Neutrophil (primary cell): Measurements from ENCODE around the gene SLC17A1.

Source experiments
- H3K27ac ChIP-seq: fragments of 200-600 bp; sonication (generic); 2 replicates; pipeline ENCODE4 v1.5.1; 2016; ENCODE audit warnings: mild to moderate bottlenecking, moderate library complexity
- H3K27me3 ChIP-seq: fragments of 200-600 bp; sonication (generic); 2 replicates; pipeline ENCODE4 v1.6.0; 2016; ENCODE audit warnings: mild to moderate bottlenecking
- H3K36me3 ChIP-seq: fragments of 200-600 bp; sonication (generic); 2 replicates; pipeline ENCODE4 v1.5.1; 2017
- H3K4me1 ChIP-seq, 2 experiments: fragments of 200-600 bp in 1 of 2; sonication (generic) in 1 of 2; 1 replicate in 1 of 2; 2 replicates in 1 of 2; pipeline versions ENCODE4 v1.5.1 to v1.6.1; 2013 to 2016; ENCODE audit warnings: low read depth in 1 of 2, low read length in 1 of 2, mild to moderate bottlenecking in 1 of 2, moderate library complexity in 1 of 2; ENCODE audit not compliant: control insufficient read depth in 1 of 2, insufficient read depth in 1 of 2
- H3K4me3 ChIP-seq, 2 experiments: fragments of 200-600 bp in 1 of 2; sonication (generic) in 1 of 2; 1 replicate in 1 of 2; 2 replicates in 1 of 2; pipeline ENCODE4 v1.5.1; 2013 to 2016; ENCODE audit warnings: low read depth in 1 of 2, low read length in 1 of 2, mild to moderate bottlenecking in 1 of 2, moderate library complexity in 1 of 2
- H3K9me3 ChIP-seq: fragments of 200-600 bp; sonication (generic); 2 replicates; pipeline ENCODE4 v1.5.1; 2016
- CTCF ChIP-seq: fragments of 200-600 bp; sonication (generic); IDR thresholded peaks from 2 replicates; pipeline ENCODE4 v1.5.1; 2016; ENCODE audit warnings: antibody characterized with exemption

Gene SLC17A1

GRCh38 chr6:25804804-25805203, 27.0 kb downstream of the SLC17A1 start:
- no peak overlapping the region for H3K27ac ChIP-seq
- no peaks in the 10 kb centered on the region for H3K27me3 ChIP-seq
- H3K4me1 ChIP-seq = no peaks in the 10 kb centered on the region
- no peak for TF ChIP-seq CTCF
- no peak overlapping the region for H3K4me3 ChIP-seq
- no peaks in the 10 kb centered on the region for H3K9me3 ChIP-seq
- H3K36me3 ChIP-seq = no peaks in the 10 kb centered on the region

GRCh38 chr6:25801436-25801835, 30.4 kb downstream of the SLC17A1 start:
- H3K27me3 ChIP-seq = no peaks in the 10 kb centered on the region
- H3K4me3 ChIP-seq = no peak overlapping the region
- H3K9me3 ChIP-seq = no peaks in the 10 kb centered on the region
- no peak overlapping the region for H3K27ac ChIP-seq
- H3K4me1 ChIP-seq = no peaks in the 10 kb centered on the region
- H3K36me3 ChIP-seq = no peaks in the 10 kb centered on the region
- no peak for TF ChIP-seq CTCF

DNA sequence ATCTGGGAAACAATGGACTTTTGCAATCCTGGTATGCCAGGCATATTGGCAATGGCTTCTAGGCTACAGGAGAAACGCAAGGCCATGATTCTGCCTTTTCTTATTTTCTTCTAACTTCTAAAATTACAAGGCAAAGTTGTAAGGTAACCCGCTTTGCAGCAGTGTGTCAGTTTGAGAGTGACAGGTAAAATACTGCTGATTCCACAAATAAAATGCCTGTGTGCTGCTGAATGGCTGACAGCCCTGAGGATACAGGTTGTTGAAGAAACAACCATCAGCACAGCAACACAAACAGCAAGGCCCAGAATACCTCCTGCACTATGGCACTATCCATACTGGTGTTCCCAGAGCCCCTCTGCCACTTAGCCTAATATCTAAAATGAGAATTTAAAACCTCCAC, 37.1 kb downstream of the SLC17A1 start:
- Histone ChIP-seq H3K4me1 (no peaks in the 10 kb centered on the region), H3K27ac (no peak overlapping the region), H3K27me3 (no peaks in the 10 kb centered on the region), H3K4me3 (no peak overlapping the region), H3K36me3 (no peaks in the 10 kb centered on the region), H3K9me3 (no peaks in the 10 kb centered on the region)
- TF ChIP-seq CTCF = no peak

DNA sequence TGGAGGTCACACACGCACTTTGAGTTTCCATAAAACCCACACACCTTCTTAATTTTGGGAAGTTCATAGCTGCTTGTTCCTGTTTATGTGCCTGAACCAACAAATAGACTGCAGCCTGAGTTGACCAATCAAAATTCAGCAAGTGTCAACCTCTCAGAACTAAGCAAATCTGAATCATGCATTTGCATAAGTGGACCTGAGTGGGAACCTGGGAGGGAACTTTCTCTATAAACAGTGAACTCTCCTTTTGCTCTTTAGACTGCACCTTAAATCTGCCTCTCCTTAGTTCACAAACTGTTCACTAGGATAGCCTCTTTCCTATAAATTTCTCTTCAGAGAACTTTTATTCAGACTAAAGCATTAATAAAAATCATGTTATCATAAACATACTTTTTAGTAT, 37.9 kb downstream of the SLC17A1 start:
- no peaks in the 10 kb centered on the region for H3K27me3 ChIP-seq
- H3K36me3 ChIP-seq = no peaks in the 10 kb centered on the region
- no peaks in the 10 kb centered on the region for H3K4me1 ChIP-seq
- H3K27ac ChIP-seq = no peak overlapping the region
- no peaks in the 10 kb centered on the region for H3K9me3 ChIP-seq
- no peak for TF ChIP-seq CTCF
- no peak overlapping the region for H3K4me3 ChIP-seq

GRCh38 chr6:25792016-25792415, 39.8 kb downstream of the SLC17A1 start:
- Histone ChIP-seq H3K4me3 (no peak overlapping the region), H3K4me1 (no peaks in the 10 kb centered on the region), H3K27ac (no peak overlapping the region), H3K36me3 (no peaks in the 10 kb centered on the region), H3K27me3 (no peaks in the 10 kb centered on the region), H3K9me3 (no peaks in the 10 kb centered on the region)
- no peak for TF ChIP-seq CTCF

- H3K4me1 ChIP-seq = no peaks in the 10 kb centered on the region
- no peaks in the 10 kb centered on the region for H3K9me3 ChIP-seq
- no peak for TF ChIP-seq CTCF
- no peak overlapping the region for H3K27ac ChIP-seq
- no peaks in the 10 kb centered on the region for H3K27me3 ChIP-seq
- H3K4me3 ChIP-seq = no peak overlapping the region
- H3K36me3 ChIP-seq = no peaks in the 10 kb centered on the region
These were observed 42.4 kb downstream of the SLC17A1 start for GRCh38 chr6:25789475-25789874.
